Astrocyte (in vitro differentiated cells and primary cell): ENCODE results near the gene ARHGEF26.

ENCODE experiments used
- CTCF ChIP-seq: IDR thresholded peaks from 2 replicates; pipeline ENCODE4 v1.5.1; 2011; ENCODE audit warnings: low read depth, mild to moderate bottlenecking, inconsistent platforms, low read length, moderate library complexity; ENCODE audit not compliant: insufficient read depth
- EZH2 ChIP-seq: IDR thresholded peaks from 2 replicates; pipeline ENCODE4 v1.6.1; 2012; ENCODE audit warnings: mild to moderate bottlenecking, low read length, inconsistent platforms; ENCODE audit not compliant: insufficient read depth

- no peak for TF ChIP-seq CTCF
- TF ChIP-seq EZH2, result no peak
Observed at GRCh38 chr3:154242766-154243165, 121.6 kb downstream of the ARHGEF26 start.
